Measurements from ENCODE around the gene GLIS1.

GLIS1 gene

DNA sequence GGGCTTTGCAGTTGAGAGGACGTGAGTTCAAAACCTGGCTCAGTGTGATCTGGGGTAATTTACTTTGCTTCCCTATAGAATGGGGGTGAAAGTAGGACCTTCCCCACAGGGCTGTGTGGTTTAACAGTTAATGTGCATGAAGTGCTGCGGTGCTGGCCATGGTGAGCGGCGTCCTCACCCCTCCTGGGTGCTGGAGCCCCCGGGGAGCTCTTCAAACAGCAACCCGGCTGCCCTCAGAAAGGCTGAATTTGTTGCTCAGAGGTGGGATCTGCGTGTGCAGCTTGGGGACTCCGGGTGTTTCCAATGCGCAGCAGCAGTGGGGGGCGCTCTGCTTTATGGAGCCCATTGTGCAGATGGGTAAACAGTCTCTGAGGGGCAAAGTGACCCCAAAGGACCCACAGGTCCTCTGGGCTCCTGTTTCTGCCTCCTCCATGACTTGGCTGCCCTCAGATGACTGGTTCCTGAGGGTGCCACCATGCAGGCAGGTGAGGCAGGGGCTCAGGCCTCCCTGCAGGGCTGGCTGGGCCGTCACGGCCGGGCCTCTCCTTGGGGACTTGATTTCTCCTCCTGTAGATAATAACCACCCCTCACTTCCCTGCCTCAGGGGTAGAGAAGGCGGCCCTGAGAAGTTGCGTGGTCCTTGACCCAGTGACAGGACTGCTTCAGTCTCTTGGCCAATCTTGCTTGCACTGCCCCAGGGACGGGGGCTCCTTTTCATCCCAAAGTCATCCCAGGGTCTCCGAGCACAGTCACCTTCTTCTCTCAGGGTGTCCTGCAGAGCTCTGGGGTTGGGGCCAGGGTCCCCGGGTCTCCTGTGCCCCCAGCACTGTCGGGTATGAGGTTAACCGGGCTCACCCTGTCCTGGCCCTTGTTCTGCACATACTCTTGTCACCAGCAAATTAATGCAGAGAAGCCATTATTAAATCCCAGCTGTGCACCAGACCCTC, 239.4 kb downstream of the GLIS1 start:
- ChIA-PET CTCF (interaction anchor here (1.0 kb wide), 1 partner anchor 14 kb away, joined by 5 read pairs; no protein-coding TSS in a partner anchor), POLR2A (no interaction called here)

DNA sequence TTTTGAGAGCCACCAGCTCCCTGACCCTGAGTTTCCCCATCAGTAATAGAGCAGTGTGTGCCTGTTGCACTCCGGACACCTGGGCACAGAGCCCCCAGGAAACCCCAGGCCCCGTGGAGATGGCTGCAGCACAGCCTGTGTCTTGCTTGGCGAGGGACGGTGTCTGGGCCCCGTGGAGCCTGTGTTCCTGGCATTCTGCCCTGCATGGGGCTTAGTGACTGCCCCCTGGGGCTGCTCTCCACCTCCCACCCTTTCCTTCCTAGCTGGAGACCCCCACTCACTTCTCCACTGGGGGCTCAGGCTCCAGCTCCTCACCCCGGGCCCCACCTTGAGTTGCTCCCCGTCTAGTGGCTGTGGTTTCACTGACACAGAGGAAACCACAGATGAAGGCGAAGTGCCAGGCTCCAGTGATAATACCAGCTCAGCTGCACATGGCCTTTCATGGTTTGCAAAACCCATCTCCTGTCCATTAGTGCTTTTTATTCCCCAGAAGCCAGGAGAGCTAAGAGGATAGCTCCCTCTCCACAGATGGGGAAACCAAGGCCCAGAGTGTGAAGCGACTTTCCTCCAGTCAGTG, 240.3 kb downstream of the GLIS1 start:
- ChIA-PET POLR2A (no interaction called here), CTCF (interaction anchor here (1.0 kb wide), 1 partner anchor 13 kb away, joined by 5 read pairs; no protein-coding TSS in a partner anchor)
- DNase-seq (ENCODE audit: extremely low spot score): no peak
- TF ChIP-seq BHLHE40 (IDR thresholded peaks at IDR 0.05; ENCODE audit: borderline replicate concordance): no peak

More for the DNA sequence above, 239.4 kb downstream of the GLIS1 start:
- TF ChIP-seq HDGF (IDR thresholded peaks at IDR 0.05; ENCODE audit: borderline replicate concordance): no peak
- no peak for TF ChIP-seq SP1 (IDR thresholded peaks at IDR 0.05)
- no peak for TF ChIP-seq ELF4 (IDR thresholded peaks at IDR 0.05)
- TF ChIP-seq LEF1 (IDR thresholded peaks at IDR 0.05; ENCODE audit: borderline replicate concordance): no peak
- no peak for TF ChIP-seq FOXM1 (IDR thresholded peaks at IDR 0.05; ENCODE audit: borderline replicate concordance)
- no peak for TF ChIP-seq FOXK2 (IDR thresholded peaks at IDR 0.05)
- no peak for DNase-seq (ENCODE audit: extremely low spot score)

DNA sequence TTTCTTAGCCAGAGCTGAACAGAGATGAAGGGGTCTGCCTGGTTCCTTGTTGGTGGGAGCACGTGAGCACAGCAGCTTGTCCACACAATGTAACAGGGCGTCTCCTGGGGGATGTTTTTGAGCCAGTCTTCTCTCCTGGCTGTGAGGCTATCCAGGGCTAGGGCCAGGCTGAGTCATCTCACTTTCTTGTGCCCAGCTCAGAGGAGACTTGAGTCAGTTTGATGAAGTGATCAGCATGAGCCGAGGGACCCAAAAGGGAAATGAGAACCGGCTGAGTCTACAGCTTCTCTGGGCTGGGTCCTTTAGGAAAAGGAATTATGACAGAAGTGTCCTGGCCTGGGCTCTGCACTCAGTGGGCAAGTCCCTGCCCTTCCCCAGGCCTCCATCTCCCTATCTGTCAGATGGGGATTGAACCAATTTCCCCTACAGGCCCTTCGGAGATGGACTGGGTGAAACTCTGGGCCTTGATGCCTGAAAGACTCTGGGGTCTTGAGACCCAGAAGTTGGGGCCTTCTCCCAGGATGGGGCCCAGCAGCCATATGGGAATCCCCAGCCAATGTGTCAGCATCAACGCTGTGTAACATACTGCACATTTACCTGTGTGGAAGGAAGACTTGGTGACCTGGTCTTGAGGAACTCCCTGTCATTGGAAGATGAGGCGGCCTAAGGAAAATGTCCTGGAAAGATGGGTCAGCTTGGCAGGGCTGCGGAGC, 243.2 kb downstream of the GLIS1 start:
- ChIA-PET CTCF (no interaction called here), POLR2A (no interaction called here)
- TF ChIP-seq, protein P1, sequence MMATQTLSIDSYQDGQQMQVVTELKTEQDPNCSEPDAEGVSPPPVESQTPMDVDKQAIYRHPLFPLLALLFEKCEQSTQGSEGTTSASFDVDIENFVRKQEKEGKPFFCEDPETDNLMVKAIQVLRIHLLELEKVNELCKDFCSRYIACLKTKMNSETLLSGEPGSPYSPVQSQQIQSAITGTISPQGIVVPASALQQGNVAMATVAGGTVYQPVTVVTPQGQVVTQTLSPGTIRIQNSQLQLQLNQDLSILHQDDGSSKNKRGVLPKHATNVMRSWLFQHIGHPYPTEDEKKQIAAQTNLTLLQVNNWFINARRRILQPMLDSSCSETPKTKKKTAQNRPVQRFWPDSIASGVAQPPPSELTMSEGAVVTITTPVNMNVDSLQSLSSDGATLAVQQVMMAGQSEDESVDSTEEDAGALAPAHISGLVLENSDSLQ (IDR thresholded peaks at IDR 0.05): no peak
- no peak for TF ChIP-seq HDGF (IDR thresholded peaks at IDR 0.05; ENCODE audit: borderline replicate concordance)
- TF ChIP-seq FOXA1 (IDR thresholded peaks at IDR 0.05): no peak
- no peak for TF ChIP-seq NFRKB (IDR thresholded peaks at IDR 0.05)
- TF ChIP-seq ZNF384 (IDR thresholded peaks at IDR 0.05): no peak
- TF ChIP-seq LEF1 (IDR thresholded peaks at IDR 0.05; ENCODE audit: borderline replicate concordance): no peak
- no peak for TF ChIP-seq FOXM1 (IDR thresholded peaks at IDR 0.05; ENCODE audit: borderline replicate concordance)
- no peak for TF ChIP-seq BHLHE40 (IDR thresholded peaks at IDR 0.05; ENCODE audit: borderline replicate concordance)
- no peak for TF ChIP-seq L3MBTL2 (conservative IDR thresholded peaks at IDR 0.05)
- TF ChIP-seq FOXK2 (IDR thresholded peaks at IDR 0.05): no peak
- TF ChIP-seq ARNT (IDR thresholded peaks at IDR 0.05): no peak
- TF ChIP-seq SP1 (IDR thresholded peaks at IDR 0.05): no peak
- TF ChIP-seq CTBP1 (IDR thresholded peaks at IDR 0.05; ENCODE audit: borderline replicate concordance): no peak
- no peak for TF ChIP-seq SUZ12 (IDR thresholded peaks at IDR 0.05)
- no peak for TF ChIP-seq TARDBP (IDR thresholded peaks at IDR 0.05)
- no peak for DNase-seq (ENCODE audit: extremely low spot score)

DNA sequence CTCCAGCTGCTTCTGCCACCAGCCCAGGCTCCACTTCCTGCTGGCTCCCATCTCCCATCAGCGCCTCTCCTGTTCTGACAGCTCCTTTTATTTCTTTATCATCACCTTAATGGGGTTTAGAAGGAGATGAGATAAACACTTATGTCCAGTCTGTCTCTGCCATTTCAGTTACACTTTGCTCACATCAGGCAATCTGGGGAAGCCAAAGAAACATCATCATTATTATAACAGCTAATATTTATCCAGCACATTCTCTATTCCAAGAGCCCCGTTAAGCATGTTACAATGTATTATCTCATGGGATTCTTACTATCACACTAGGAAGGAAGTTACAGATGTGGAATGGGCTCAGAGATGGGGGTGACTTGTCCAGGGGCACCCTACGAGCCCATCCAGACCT, 248.6 kb downstream of the GLIS1 start:
- no peak for DNase-seq (ENCODE audit: extremely low spot score)
- TF ChIP-seq ARNT (IDR thresholded peaks at IDR 0.05) (no peak), ELF4 (IDR thresholded peaks at IDR 0.05) (no peak), SP1 (IDR thresholded peaks at IDR 0.05) (no peak), FOXA1 (IDR thresholded peaks at IDR 0.05) (no peak), FOXM1 (IDR thresholded peaks at IDR 0.05; ENCODE audit: borderline replicate concordance) (no peak), NFRKB (IDR thresholded peaks at IDR 0.05) (no peak), TARDBP (IDR thresholded peaks at IDR 0.05) (no peak), LEF1 (IDR thresholded peaks at IDR 0.05; ENCODE audit: borderline replicate concordance) (no peak), ZNF384 (IDR thresholded peaks at IDR 0.05) (no peak), BHLHE40 (IDR thresholded peaks at IDR 0.05; ENCODE audit: borderline replicate concordance) (no peak)
- ChIA-PET POLR2A (no interaction called here), CTCF (interaction anchor here (0.6 kb wide), 1 partner anchor 22 kb away, joined by 3 read pairs; no protein-coding TSS in a partner anchor)

DNA sequence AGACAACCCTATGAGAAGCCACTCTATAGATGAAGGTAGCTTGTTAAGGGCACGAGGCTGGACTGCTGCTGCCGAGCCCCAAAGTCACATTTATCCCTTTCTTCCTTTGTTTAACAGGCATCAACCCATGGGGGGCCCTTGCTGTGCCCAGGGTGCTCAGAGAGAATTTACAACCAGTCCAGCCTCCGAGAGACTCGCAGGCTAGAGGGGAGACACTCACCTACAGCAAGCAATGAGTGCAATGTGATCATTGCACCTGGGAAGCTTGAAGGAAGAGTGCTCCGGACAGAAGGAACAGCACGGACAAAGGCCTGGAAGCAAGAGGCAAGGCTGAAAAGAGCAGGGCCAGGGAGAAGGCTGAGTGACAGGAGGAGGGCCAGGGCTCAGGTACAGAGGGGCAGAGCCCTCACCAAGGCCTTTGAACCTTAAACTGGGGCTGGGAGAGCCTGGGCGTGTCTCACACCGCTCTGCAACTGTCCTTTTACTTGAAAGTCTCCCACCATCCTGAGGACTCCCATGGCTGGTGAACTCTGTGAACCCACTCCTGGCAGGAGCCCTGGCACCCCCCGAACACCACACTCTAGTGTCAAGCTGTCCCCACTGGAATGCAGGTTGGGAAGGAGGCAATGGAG, 252.5 kb downstream of the GLIS1 start:
- POLR2A ChIA-PET: no interaction called here
- no peak for DNase-seq (ENCODE audit: extremely low spot score)
- TF ChIP-seq ARNT (IDR thresholded peaks at IDR 0.05) (no peak), NFRKB (IDR thresholded peaks at IDR 0.05) (no peak), FOXA1 (IDR thresholded peaks at IDR 0.05) (no peak), HDGF (IDR thresholded peaks at IDR 0.05; ENCODE audit: borderline replicate concordance) (no peak), FOXK2 (IDR thresholded peaks at IDR 0.05) (no peak), SP1 (IDR thresholded peaks at IDR 0.05) (no peak), ELF4 (IDR thresholded peaks at IDR 0.05) (no peak), SUZ12 (IDR thresholded peaks at IDR 0.05) (no peak), L3MBTL2 (conservative IDR thresholded peaks at IDR 0.05) (no peak), TARDBP (IDR thresholded peaks at IDR 0.05) (no peak), FOXM1 (IDR thresholded peaks at IDR 0.05; ENCODE audit: borderline replicate concordance) (no peak), ZNF384 (IDR thresholded peaks at IDR 0.05) (no peak), BHLHE40 (IDR thresholded peaks at IDR 0.05; ENCODE audit: borderline replicate concordance) (no peak), LEF1 (IDR thresholded peaks at IDR 0.05; ENCODE audit: borderline replicate concordance) (no peak)
- TF ChIP-seq, protein P1 (IDR thresholded peaks at IDR 0.05): no peak
- CTCF ChIA-PET: interaction anchor here (0.6 to 2.3 kb wide), 15 partner anchors 9 to 271 kb away, joined by 3 to 9 read pairs (median 4); no protein-coding TSS in a partner anchor
